ENCODE measurements around the gene CFAP43. TPM values are rescaled to one million over a fixed set of nuclear protein-coding genes. Genes with fewer than 3 reads are reported as not detected.

CFAP43 gene
- total RNA-seq, 2 experiments from 2014 or later, result not detected

- Mint-ChIP-seq H3K27me3 (peaks cover 21% of the 10 kb centered on the region), H3K36me3 (peaks cover 10% of the 10 kb centered on the region), H3K4me1 (no peaks in the 10 kb centered on the region), H3K4me3 (no peak overlapping the region), H3K9me3 (peaks cover 16% of the 10 kb centered on the region), H3K27ac (no peak overlapping the region)
- no peak for DNase-seq
Measured at GRCh38 chr10:104150139-104150538, 82.0 kb downstream of the CFAP43 start.

- H3K27me3 Mint-ChIP-seq, result peaks cover 22% of the 10 kb centered on the region
Measured at GRCh38 chr10:104146882-104147281, 85.3 kb downstream of the CFAP43 start.

GRCh38 chr10:104144931-104145330 is 87.2 kb downstream of the CFAP43 start:
- Mint-ChIP-seq H3K27ac (no peak overlapping the region), H3K4me1 (no peaks in the 10 kb centered on the region), H3K27me3 (peaks cover 22% of the 10 kb centered on the region), H3K4me3 (no peak overlapping the region), H3K9me3 (no peaks in the 10 kb centered on the region), H3K36me3 (no peaks in the 10 kb centered on the region)
- DNase-seq, result no peak

More at GRCh38 chr10:104146882-104147281, 85.3 kb downstream of the CFAP43 start:
- H3K36me3 Mint-ChIP-seq, result peaks cover 6% of the 10 kb centered on the region
- no peak for DNase-seq
- no peak overlapping the region for H3K27ac Mint-ChIP-seq
- no peak overlapping the region for H3K4me3 Mint-ChIP-seq
- H3K4me1 Mint-ChIP-seq, result no peaks in the 10 kb centered on the region
- peaks cover 7% of the 10 kb centered on the region for H3K9me3 Mint-ChIP-seq

- Mint-ChIP-seq H3K27me3 (peaks cover 25% of the 10 kb centered on the region), H3K9me3 (no peaks in the 10 kb centered on the region), H3K4me1 (no peaks in the 10 kb centered on the region), H3K36me3 (no peaks in the 10 kb centered on the region), H3K4me3 (no peak overlapping the region), H3K27ac (no peak overlapping the region)
- no peak for DNase-seq
Measured at GRCh38 chr10:104143829-104144228, 88.3 kb downstream of the CFAP43 start.

GRCh38 chr10:104142081-104142480 is 90.1 kb downstream of the CFAP43 start:
- peaks cover 22% of the 10 kb centered on the region for H3K27me3 Mint-ChIP-seq

GRCh38 chr10:104139221-104139620 is 92.9 kb downstream of the CFAP43 start:
- Mint-ChIP-seq H3K4me3 (no peak overlapping the region), H3K36me3 (no peaks in the 10 kb centered on the region), H3K27me3 (peaks cover 24% of the 10 kb centered on the region), H3K27ac (no peak overlapping the region), H3K4me1 (no peaks in the 10 kb centered on the region), H3K9me3 (no peaks in the 10 kb centered on the region)
- no peak for DNase-seq

More at GRCh38 chr10:104142081-104142480, 90.1 kb downstream of the CFAP43 start:
- Mint-ChIP-seq H3K4me1 (no peaks in the 10 kb centered on the region), H3K36me3 (no peaks in the 10 kb centered on the region), H3K27ac (no peak overlapping the region), H3K9me3 (no peaks in the 10 kb centered on the region), H3K4me3 (no peak overlapping the region)
- no peak for DNase-seq

- Mint-ChIP-seq H3K27ac (no peak overlapping the region), H3K9me3 (no peaks in the 10 kb centered on the region), H3K36me3 (no peaks in the 10 kb centered on the region), H3K4me3 (no peak overlapping the region), H3K27me3 (peaks cover 17% of the 10 kb centered on the region), H3K4me1 (no peaks in the 10 kb centered on the region)
- DNase-seq, result no peak
Measured at GRCh38 chr10:104138131-104138530, 94.0 kb downstream of the CFAP43 start.

GRCh38 chr10:104130041-104130440 is 102.1 kb downstream of the CFAP43 start:
- Mint-ChIP-seq H3K4me3 (no peak overlapping the region), H3K27me3 (peaks cover 10% of the 10 kb centered on the region), H3K4me1 (peaks cover 15% of the 10 kb centered on the region), H3K36me3 (peaks cover 15% of the 10 kb centered on the region), H3K27ac (no peak overlapping the region), H3K9me3 (no peaks in the 10 kb centered on the region)
- DNase-seq, result no peak

- peaks cover 6% of the 10 kb centered on the region for H3K27me3 Mint-ChIP-seq
- H3K36me3 Mint-ChIP-seq, result peaks cover 22% of the 10 kb centered on the region
- no peak for DNase-seq
- H3K27ac Mint-ChIP-seq, result no peak overlapping the region
- no peak overlapping the region for H3K4me3 Mint-ChIP-seq
- H3K4me1 Mint-ChIP-seq, result peaks cover 22% of the 10 kb centered on the region
- H3K9me3 Mint-ChIP-seq, result no peaks in the 10 kb centered on the region
Measured at GRCh38 chr10:104128214-104128613, 104.0 kb downstream of the CFAP43 start.

- no peaks in the 10 kb centered on the region for H3K9me3 Mint-ChIP-seq
- no peak for DNase-seq
Measured at GRCh38 chr10:104127411-104127810, 104.8 kb downstream of the CFAP43 start.

GRCh38 chr10:104123397-104123796 is 108.8 kb downstream of the CFAP43 start:
- Mint-ChIP-seq H3K27me3 (no peaks in the 10 kb centered on the region), H3K9me3 (no peaks in the 10 kb centered on the region), H3K4me3 (peak overlapping the region; percentile 90), H3K36me3 (peaks cover 24% of the 10 kb centered on the region), H3K4me1 (peaks cover 40% of the 10 kb centered on the region), H3K27ac (no peak overlapping the region)
- no peak for DNase-seq

More at GRCh38 chr10:104127411-104127810, 104.8 kb downstream of the CFAP43 start:
- peaks cover 26% of the 10 kb centered on the region for H3K4me1 Mint-ChIP-seq
- H3K27me3 Mint-ChIP-seq, result no peaks in the 10 kb centered on the region
- no peak overlapping the region for H3K27ac Mint-ChIP-seq
- H3K4me3 Mint-ChIP-seq, result no peak overlapping the region
- peaks cover 24% of the 10 kb centered on the region for H3K36me3 Mint-ChIP-seq

- Mint-ChIP-seq H3K9me3 (no peaks in the 10 kb centered on the region), H3K27me3 (no peaks in the 10 kb centered on the region), H3K36me3 (peaks cover 24% of the 10 kb centered on the region), H3K27ac (peak overlapping the region; percentile 97), H3K4me3 (peak overlapping the region; percentile 90), H3K4me1 (peaks cover 37% of the 10 kb centered on the region)
- DNase-seq, result no peak
Measured at GRCh38 chr10:104122225-104123107, 109.7 kb downstream of the CFAP43 start.

- Mint-ChIP-seq H3K36me3 (peaks cover 21% of the 10 kb centered on the region), H3K4me3 (peak within 1 kb of the TSS; percentile 90), H3K9me3 (no peaks in the 10 kb centered on the region), H3K27me3 (no peaks in the 10 kb centered on the region), H3K4me1 (peaks cover 31% of the 10 kb centered on the region), H3K27ac (peak within 1 kb of the TSS; percentile 97)
- DNase-seq, result peak; percentile 99
Measured at GRCh38 chr10:104121485-104122224, 110.5 kb downstream of the CFAP43 start, which contains the start of gene SFR1. SFR1 (plus strand) TSS chr10:104122171; CDS start chr10:104122184, 13 bp downstream.

- DNase-seq, result peak; percentile 82
- Mint-ChIP-seq H3K36me3 (peaks cover 17% of the 10 kb centered on the region), H3K4me3 (peak overlapping the region; percentile 90), H3K27me3 (no peaks in the 10 kb centered on the region), H3K27ac (peak overlapping the region; percentile 97), H3K4me1 (peaks cover 29% of the 10 kb centered on the region), H3K9me3 (no peaks in the 10 kb centered on the region)
Measured at GRCh38 chr10:104120903-104121484, 111.2 kb downstream of the CFAP43 start.

- Mint-ChIP-seq H3K36me3 (peaks cover 13% of the 10 kb centered on the region), H3K27me3 (no peaks in the 10 kb centered on the region), H3K4me3 (peak overlapping the region; percentile 90), H3K9me3 (no peaks in the 10 kb centered on the region), H3K27ac (peak overlapping the region; percentile 97), H3K4me1 (peaks cover 29% of the 10 kb centered on the region)
- DNase-seq, result no peak
Measured at GRCh38 chr10:104120512-104120902, 111.7 kb downstream of the CFAP43 start.

All from activated naive CD8-positive, alpha-beta T cell treated with anti-CD3 and anti-CD28 coated beads for 36 hours (primary cell).